Pancreas (tissue), 10 donors: Measurements from ENCODE around the gene HEATR9. TPM values are rescaled to one million over a fixed set of nuclear protein-coding genes. Genes with fewer than 3 reads are reported as not detected.
A peak's percentile ranks its signal among the peaks of the same experiment; 100 is the strongest.

Experiments
- ATAC-seq, 4 donors: fragments of 200-7000 bp; cut with Tn5 transposase; one replicate each; pipeline versions ENCODE4 v1.8.0 to v1.9.1; 2020; ENCODE audit warnings: mild to moderate bottlenecking in 4 of 4, moderate library complexity in 4 of 4
- DNase-seq, 6 donors: peaks; one replicate each; pipeline ENCODE4 v3.0.0-alpha.2; 2020
- FAIRE-seq: peaks from 2 replicates; lab custom pipeline; 2012; peaks lifted over from hg19 to GRCh38; lab: Jason Lieb, UNC
- H3K27ac ChIP-seq, 4 donors: fragments of 200-600 bp; sonication (generic); 1 replicate in 3 of 4; 2 replicates in 1 of 4; pipeline versions ENCODE4 v1.5.0 to v1.8.0; 2020
- H3K27me3 ChIP-seq, 4 donors: fragments of 200-600 bp; one replicate each; pipeline ENCODE4 v1.8.0; 2021
- H3K36me3 ChIP-seq, 3 donors: fragments of 200-600 bp; sonication (generic) in 1 of 3; one replicate each; pipeline versions ENCODE4 v1.5.0 to v1.8.0; 2020 to 2021
- H3K4me1 ChIP-seq, 3 donors: fragments of 200-600 bp; one replicate each; pipeline ENCODE4 v1.8.0; 2021
- H3K4me3 ChIP-seq, 4 donors: fragments of 200-600 bp; sonication (generic) in 2 of 4; one replicate each; pipeline versions ENCODE4 v1.5.0 to v1.8.0; 2020 to 2021
- H3K9me3 ChIP-seq, 4 donors: fragments of 200-600 bp; one replicate each; pipeline ENCODE4 v1.8.0; 2021
- WGBS, 2 donors: extraction: QIAGEN DNeasy Blood & Tissue Kit; methylation state at CpG; one replicate each; pipeline ENCODE4 v1.1.7; 2013; 5-methylcytosine and 5-hydroxymethylcytosine counted together
- intact Hi-C, 3 donors: fragments of 100-400 bp; cut with DNase I; formaldehyde crosslinking; loops; one replicate each; pipeline versions ENCODE4 v1.11.1 to v1.14.2; 2022
- polyA plus RNA-seq, 2 donors: library from polyadenylated mRNA; stranded (reverse); fragments of 200-250 nt; gene quantifications; one replicate each; pipeline ENCODE4 v1.2.3, GENCODE V29; 2013
- total RNA-seq, 6 donors: library from RNA; stranded (reverse); fragmentation: NEBNext Ultra II Directional in 4 of 6; extraction: Animal tissue kit (Norgen Biotek cat#: 25700) in 4 of 6; gene quantifications; one replicate each; pipeline versions ENCODE4 v1.2.1 to v1.2.4, GENCODE V29; 2021 to 2023
- TF ChIP-seq, protein P1 (sequence below), 4 donors: fragments of 200-600 bp; sonication (generic) in 3 of 4; IDR thresholded peaks; one replicate each; pipeline versions ENCODE4 v1.5.0 to v1.8.0; 2021; ENCODE audit warnings: antibody characterized with exemption in 4 of 4
- donor health status: healthy with polysubstance abuse.
- donor health status: DM: no; HTN: no; CAD: no; lungs with moderate emphysema.
- donor health status: DM: no; HTN: no; CAD: no.
- donor health status: control.
- donor health status: control.
- donor health status: Bipolar disorder and iron deficiency.
- donor health status: DM: yes; HTN: yes; CAD: no.
- donor health status: DM: no; HTN: no; CAD: no.
- donor health status: DM: no; HTN: no; CAD: no.
- donor health status: DM: yes; HTN: yes; CAD: no.

HEATR9 gene
- total and polyA plus RNA-seq, 8 donors = not detected

GRCh38 chr17:35889818-35890773 is 21.4 kb upstream of the HEATR9 start:
- no peaks in the 10 kb centered on the region for H3K27me3 ChIP-seq
- FAIRE-seq (no peak), ATAC-seq (peak in 2 of 4 donors; percentile 46 to 83), DNase-seq (peak in 2 of 6 donors; percentile 21 to 25)
- H3K9me3 ChIP-seq = no peaks in the 10 kb centered on the region
- TF ChIP-seq, protein P1, sequence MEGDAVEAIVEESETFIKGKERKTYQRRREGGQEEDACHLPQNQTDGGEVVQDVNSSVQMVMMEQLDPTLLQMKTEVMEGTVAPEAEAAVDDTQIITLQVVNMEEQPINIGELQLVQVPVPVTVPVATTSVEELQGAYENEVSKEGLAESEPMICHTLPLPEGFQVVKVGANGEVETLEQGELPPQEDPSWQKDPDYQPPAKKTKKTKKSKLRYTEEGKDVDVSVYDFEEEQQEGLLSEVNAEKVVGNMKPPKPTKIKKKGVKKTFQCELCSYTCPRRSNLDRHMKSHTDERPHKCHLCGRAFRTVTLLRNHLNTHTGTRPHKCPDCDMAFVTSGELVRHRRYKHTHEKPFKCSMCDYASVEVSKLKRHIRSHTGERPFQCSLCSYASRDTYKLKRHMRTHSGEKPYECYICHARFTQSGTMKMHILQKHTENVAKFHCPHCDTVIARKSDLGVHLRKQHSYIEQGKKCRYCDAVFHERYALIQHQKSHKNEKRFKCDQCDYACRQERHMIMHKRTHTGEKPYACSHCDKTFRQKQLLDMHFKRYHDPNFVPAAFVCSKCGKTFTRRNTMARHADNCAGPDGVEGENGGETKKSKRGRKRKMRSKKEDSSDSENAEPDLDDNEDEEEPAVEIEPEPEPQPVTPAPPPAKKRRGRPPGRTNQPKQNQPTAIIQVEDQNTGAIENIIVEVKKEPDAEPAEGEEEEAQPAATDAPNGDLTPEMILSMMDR (IDR thresholded peaks at IDR 0.05) = no peak
- peak overlapping the region in 2 of 4 donors; percentile 12 to 33 for H3K27ac ChIP-seq
- intact Hi-C loops = no loop called here
- H3K36me3 ChIP-seq = no peaks in the 10 kb centered on the region
- H3K4me3 ChIP-seq = no peak overlapping the region
- no peaks in the 10 kb centered on the region for H3K4me1 ChIP-seq
- 63 to 77% methylated on average over 2 of the region's 2 CpGs for WGBS, 2 donors

- Histone ChIP-seq H3K36me3 (no peaks in the 10 kb centered on the region), H3K27ac (no peak overlapping the region), H3K27me3 (no peaks in the 10 kb centered on the region), H3K9me3 (no peaks in the 10 kb centered on the region), H3K4me1 (no peaks in the 10 kb centered on the region), H3K4me3 (no peak overlapping the region)
- ATAC-seq = no peak
- intact Hi-C loops = no loop called here
- TF ChIP-seq, protein P1 (IDR thresholded peaks at IDR 0.05) = no peak
- WGBS, 2 donors = 76 to 85% methylated on average over 2 of the region's 2 CpGs
- no peak for DNase-seq
- no peak for FAIRE-seq
These were observed 20.6 kb upstream of the HEATR9 start for GRCh38 chr17:35889241-35889640.

DNA sequence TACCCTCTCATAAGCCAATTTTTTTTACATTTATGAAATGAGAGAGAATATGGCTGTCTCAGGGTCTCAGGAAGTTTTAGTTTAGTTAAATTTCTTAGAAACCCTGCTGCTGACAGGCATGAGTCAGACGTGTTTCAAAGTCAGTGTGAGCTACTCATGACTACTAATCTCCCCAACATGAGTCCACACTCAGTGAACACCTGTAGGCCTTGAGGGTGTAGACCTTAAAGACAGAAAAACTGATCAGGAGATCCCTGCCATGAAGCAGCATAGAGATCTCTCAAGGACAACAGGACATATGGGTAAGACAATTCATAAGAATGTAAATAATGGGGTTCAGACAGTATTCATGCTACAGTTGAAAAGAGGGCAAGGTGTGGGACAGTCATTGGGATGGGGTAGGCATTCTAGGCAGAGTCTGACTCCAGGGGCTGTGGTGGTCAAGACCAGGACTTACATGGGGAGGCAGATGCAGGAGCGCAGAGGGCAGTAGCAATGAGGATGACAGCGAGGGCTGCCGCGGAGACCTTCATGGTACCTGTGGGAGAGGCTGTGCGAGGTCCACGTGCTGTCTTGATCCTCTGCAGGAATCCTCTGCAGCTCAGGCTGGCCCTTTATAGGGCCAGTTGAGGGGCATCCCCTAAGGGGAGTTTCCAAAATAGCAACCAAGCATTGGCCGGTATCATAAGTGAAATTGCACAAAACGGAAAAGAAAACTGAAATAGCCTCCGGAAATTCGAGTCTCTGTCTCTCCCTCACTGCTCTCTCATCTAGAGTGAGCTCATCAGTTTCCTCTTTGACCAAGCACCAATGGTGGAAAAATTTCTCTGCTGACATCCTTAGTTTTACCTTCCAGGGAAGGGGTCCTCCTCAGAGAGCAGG is 11.3 kb upstream of the HEATR9 start, which contains the start of gene CCL5:
Gene CCL5 (minus strand): TSS at position 588 of the 882 bp plus-strand sequence.
- no peak within 1 kb of the TSS for H3K4me3 ChIP-seq
- FAIRE-seq = no peak

DNA sequence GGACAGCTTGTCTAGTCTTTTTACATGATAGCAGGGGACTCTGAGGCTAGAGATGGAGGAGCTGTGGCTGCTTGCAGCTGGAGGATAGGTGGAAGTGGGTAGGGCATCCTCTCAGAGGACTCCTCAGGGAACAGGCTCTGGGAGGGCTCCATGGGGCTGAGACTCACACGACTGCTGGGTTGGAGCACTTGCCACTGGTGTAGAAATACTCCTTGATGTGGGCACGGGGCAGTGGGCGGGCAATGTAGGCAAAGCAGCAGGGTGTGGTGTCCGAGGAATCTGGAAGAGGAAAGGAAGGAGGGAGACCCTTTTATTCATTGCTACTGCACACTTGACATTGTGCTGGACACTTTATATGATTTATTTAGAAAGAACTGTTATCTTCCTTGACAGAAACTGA is 9.7 kb upstream of the HEATR9 start:
- ATAC-seq = no peak
- Histone ChIP-seq H3K36me3 (no peaks in the 10 kb centered on the region), H3K9me3 (no peaks in the 10 kb centered on the region), H3K27me3 (no peaks in the 10 kb centered on the region), H3K4me3 (no peak overlapping the region), H3K4me1 (no peaks in the 10 kb centered on the region), H3K27ac (no peak overlapping the region)
- no peak for FAIRE-seq
- DNase-seq = no peak
- TF ChIP-seq, protein P1 (IDR thresholded peaks at IDR 0.05) = no peak
- intact Hi-C loops = no loop called here
- WGBS, 2 donors = 66 to 67% methylated on average over 4 of the region's 4 CpGs

More for the DNA sequence above, 11.3 kb upstream of the HEATR9 start, which contains the start of gene CCL5:
- no peaks in the 10 kb centered on the region for H3K36me3 ChIP-seq
- H3K27me3 ChIP-seq = no peaks in the 10 kb centered on the region
- 68 to 72% methylated on average over 11 of the region's 11 CpGs for WGBS, 2 donors
- intact Hi-C loops = no loop called here
- H3K27ac ChIP-seq = no peak within 1 kb of the TSS
- ATAC-seq (peak in 3 of 4 donors; percentile 38 to 46 (median 38)), DNase-seq (no peak)
- no peaks in the 10 kb centered on the region for H3K9me3 ChIP-seq
- TF ChIP-seq, protein P1 (IDR thresholded peaks at IDR 0.05) = no peak
- H3K4me1 ChIP-seq = no peaks in the 10 kb centered on the region
